HepG2 (cell line): Measurements from ENCODE around the gene SCAPER. TPM values are rescaled to one million over a fixed set of nuclear protein-coding genes. Genes with fewer than 3 reads are reported as not detected.
A peak's percentile ranks its signal among the peaks of the same experiment; 100 is the strongest.

ENCODE experiments used
- ARNT2 ChIP-seq: sonication (generic); formaldehyde crosslinking; IDR thresholded peaks from 2 replicates; pipeline ENCODE4 v1.8.0; 2022; ENCODE audit warnings: mild to moderate bottlenecking, low read depth, missing genetic modification reagents, moderate library complexity
- ATF6 ChIP-seq: sonication (generic); formaldehyde crosslinking; conservative IDR thresholded peaks from 2 replicates; pipeline ENCODE4 v1.4.0; 2020; ENCODE audit warnings: missing genetic modification reagents
- DBP ChIP-seq: sonication (generic); formaldehyde crosslinking; IDR thresholded peaks from 2 replicates; pipeline ENCODE4 v1.4.0; 2020; ENCODE audit warnings: missing genetic modification reagents; ENCODE audit errors: not compliant biosample characterization
- ELF3 ChIP-seq: IDR thresholded peaks from 2 replicates; pipeline ENCODE4 v1.6.1; 2016; ENCODE audit warnings: missing genetic modification reagents, missing compliant biosample characterization
- GMEB1 ChIP-seq: sonication (generic); formaldehyde crosslinking; IDR thresholded peaks from 2 replicates; pipeline ENCODE4 v1.5.1; 2020; ENCODE audit warnings: missing genetic modification reagents, mild to moderate bottlenecking, borderline replicate concordance
- SPEN ChIP-seq: sonication (generic); formaldehyde crosslinking; IDR thresholded peaks from 2 replicates; pipeline ENCODE4 v1.5.1; 2020; ENCODE audit warnings: low read depth, mild to moderate bottlenecking, missing genetic modification reagents
- THAP7 ChIP-seq: sonication (generic); formaldehyde crosslinking; IDR thresholded peaks from 2 replicates; pipeline ENCODE4 v1.8.1; 2023; ENCODE audit warnings: mild to moderate bottlenecking, missing genetic modification reagents
- ZIK1 ChIP-seq: sonication (generic); formaldehyde crosslinking; IDR thresholded peaks from 2 replicates; pipeline ENCODE4 v1.5.0; 2020; ENCODE audit warnings: mild to moderate bottlenecking, low read depth, missing genetic modification reagents, borderline replicate concordance
- ZNF230 ChIP-seq: sonication (generic); formaldehyde crosslinking; IDR thresholded peaks from 2 replicates; pipeline ENCODE4 v1.4.0; 2020; ENCODE audit warnings: mild to moderate bottlenecking, missing genetic modification reagents
- ZNF263 ChIP-seq: sonication (generic); formaldehyde crosslinking; IDR thresholded peaks from 2 replicates; pipeline ENCODE4 v1.4.0; 2020; ENCODE audit warnings: missing genetic modification reagents
- ZNF777 ChIP-seq: sonication (generic); formaldehyde crosslinking; IDR thresholded peaks from 2 replicates; pipeline ENCODE4 v1.4.0; 2020; ENCODE audit warnings: missing genetic modification reagents
- polyA plus RNA-seq, 8 experiments: library from polyadenylated mRNA; depleted of rRNA in 3 of 8; stranded (reverse) in 7 of 8; unstranded in 1 of 8; fragments of >200 nt; fragmentation: Illumina TruSeq in 4 of 8; extraction: Trizol in 4 of 8; gene quantifications; 2 replicates each; pipeline versions ENCODE4 v1.2.1 to v1.2.3, GENCODE V29; 2011 to 2016; ENCODE audit warnings: low read depth in 4 of 8, missing spikeins in 1 of 8, mixed read lengths in 1 of 8; ENCODE audit not compliant: insufficient read depth in 1 of 8
- total RNA-seq, 5 experiments: library from RNA; depleted of rRNA; stranded (reverse); fragments of >200 nt; fragmentation: Illumina TruSeq; extraction: Trizol; gene quantifications; 2 replicates each; pipeline ENCODE4 v1.2.3, GENCODE V29; 2016; ENCODE audit warnings: low read depth in 1 of 5
- TF ChIP-seq, protein P1 (sequence below): sonication (generic); formaldehyde crosslinking; IDR thresholded peaks from 2 replicates; pipeline ENCODE4 v1.4.0; 2020; ENCODE audit warnings: missing genetic modification reagents
- TF ChIP-seq, protein P2 (sequence below), 2 experiments: sonication (generic) in 1 of 2; formaldehyde crosslinking in 1 of 2; IDR thresholded peaks; 2 replicates each; pipeline versions ENCODE4 v1.4.0 to v1.6.1; 2018 to 2020; ENCODE audit warnings: missing genetic modification reagents in 2 of 2, borderline replicate concordance in 1 of 2, low read depth in 1 of 2, mild to moderate bottlenecking in 1 of 2, missing biosample characterization in 1 of 2

Gene SCAPER
- total and polyA plus RNA-seq, 2 of the 13 experiments (the other 11 are each of a cell fraction or from before 2014, with no cell fraction given): 4.3 to 10.5 TPM

DNA sequence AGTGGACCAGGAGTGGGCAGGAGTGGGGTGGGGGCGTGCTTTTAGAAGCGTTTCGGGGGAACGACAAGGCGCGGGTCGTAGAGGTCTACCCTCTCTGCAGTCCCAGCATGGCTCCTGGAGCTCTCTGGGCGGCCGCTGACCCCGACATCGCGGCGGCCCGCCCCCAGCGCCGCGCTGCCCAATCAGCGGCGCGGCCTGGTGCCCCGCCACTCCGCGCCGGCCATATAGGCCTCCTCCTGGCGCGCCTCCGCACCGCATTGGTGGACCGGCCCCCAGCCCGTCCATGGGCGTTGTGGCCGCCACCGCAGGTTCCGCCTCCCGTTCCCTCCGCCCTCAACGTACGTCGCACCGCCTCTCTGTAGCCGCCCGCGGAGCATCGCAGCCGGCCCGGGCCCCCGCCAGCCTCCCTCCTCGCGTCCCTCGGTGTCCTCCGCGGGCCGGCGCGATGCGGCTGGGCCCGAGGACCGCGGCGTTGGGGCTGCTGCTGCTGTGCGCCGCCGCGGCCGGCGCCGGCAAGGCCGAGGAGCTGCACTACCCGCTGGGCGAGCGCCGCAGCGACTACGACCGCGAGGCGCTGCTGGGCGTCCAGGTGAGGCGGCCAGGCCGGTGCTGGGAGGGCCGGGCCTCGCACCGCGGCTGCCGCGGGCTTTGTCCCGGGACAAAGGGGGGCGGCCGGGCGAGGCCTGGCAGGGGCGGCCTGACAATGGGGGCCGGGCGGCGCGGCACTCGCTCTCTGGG lies 26.4 kb upstream of the SCAPER start, which contains the start of gene RCN2 (continued):
- peak; percentile 84 for TF ChIP-seq GMEB1 (CRISPR knock-in tag)
- no peak for TF ChIP-seq ZIK1 (CRISPR knock-in tag)
- peak; percentile 78 for TF ChIP-seq ELF3
- TF ChIP-seq ATF6 (CRISPR knock-in tag): no peak
- 0 out of 2 replicates have a peak, but pooled peaks have one; percentile 61 for TF ChIP-seq ARNT2 (CRISPR knock-in tag)
- TF ChIP-seq DBP: no peak
- TF ChIP-seq THAP7 (CRISPR knock-in tag): peak; percentile 66; the same call in 1 of the 2 replicates
- 0 out of 2 replicates have a peak, but pooled peaks have one; percentile 9 for TF ChIP-seq ZNF263
- TF ChIP-seq, protein P1, sequence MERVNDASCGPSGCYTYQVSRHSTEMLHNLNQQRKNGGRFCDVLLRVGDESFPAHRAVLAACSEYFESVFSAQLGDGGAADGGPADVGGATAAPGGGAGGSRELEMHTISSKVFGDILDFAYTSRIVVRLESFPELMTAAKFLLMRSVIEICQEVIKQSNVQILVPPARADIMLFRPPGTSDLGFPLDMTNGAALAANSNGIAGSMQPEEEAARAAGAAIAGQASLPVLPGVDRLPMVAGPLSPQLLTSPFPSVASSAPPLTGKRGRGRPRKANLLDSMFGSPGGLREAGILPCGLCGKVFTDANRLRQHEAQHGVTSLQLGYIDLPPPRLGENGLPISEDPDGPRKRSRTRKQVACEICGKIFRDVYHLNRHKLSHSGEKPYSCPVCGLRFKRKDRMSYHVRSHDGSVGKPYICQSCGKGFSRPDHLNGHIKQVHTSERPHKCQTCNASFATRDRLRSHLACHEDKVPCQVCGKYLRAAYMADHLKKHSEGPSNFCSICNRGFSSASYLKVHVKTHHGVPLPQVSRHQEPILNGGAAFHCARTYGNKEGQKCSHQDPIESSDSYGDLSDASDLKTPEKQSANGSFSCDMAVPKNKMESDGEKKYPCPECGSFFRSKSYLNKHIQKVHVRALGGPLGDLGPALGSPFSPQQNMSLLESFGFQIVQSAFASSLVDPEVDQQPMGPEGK (CRISPR knock-in tag): peak; percentile 66
- peak; percentile 29; the same call in 1 of the 2 replicates for TF ChIP-seq ZNF230 (CRISPR knock-in tag)
- peak; percentile 48 for TF ChIP-seq SPEN (CRISPR knock-in tag)
- TF ChIP-seq ZNF777 (CRISPR knock-in tag): peak; percentile 46; the same call in 1 of the 2 replicates
- TF ChIP-seq, protein P2, sequence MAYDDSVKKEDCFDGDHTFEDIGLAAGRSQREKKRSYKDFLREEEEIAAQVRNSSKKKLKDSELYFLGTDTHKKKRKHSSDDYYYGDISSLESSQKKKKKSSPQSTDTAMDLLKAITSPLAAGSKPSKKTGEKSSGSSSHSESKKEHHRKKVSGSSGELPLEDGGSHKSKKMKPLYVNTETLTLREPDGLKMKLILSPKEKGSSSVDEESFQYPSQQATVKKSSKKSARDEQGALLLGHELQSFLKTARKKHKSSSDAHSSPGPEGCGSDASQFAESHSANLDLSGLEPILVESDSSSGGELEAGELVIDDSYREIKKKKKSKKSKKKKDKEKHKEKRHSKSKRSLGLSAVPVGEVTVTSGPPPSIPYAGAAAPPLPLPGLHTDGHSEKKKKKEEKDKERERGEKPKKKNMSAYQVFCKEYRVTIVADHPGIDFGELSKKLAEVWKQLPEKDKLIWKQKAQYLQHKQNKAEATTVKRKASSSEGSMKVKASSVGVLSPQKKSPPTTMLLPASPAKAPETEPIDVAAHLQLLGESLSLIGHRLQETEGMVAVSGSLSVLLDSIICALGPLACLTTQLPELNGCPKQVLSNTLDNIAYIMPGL (CRISPR knock-in tag; IDR thresholded peaks at IDR 0.05; ENCODE audit: borderline replicate concordance in 1 of 2, low read depth in 1 of 2): peak in 1 of 2 experiments; percentile 63; a peak in 2 of 4 replicates
